NCI-H774 (cell line): Measurements from ENCODE around the gene CFAP91.
"Not testable (repeated sequence)": the region's sequence is repeated elsewhere in the genome, so short reads cannot be mapped to it uniquely, and the experiment has no call there.

Experiments used
- DNase-seq: peaks from one replicate; lab custom pipeline; 2025; lab: John Stamatoyannopoulos, UW

The CFAP91 gene

DNA sequence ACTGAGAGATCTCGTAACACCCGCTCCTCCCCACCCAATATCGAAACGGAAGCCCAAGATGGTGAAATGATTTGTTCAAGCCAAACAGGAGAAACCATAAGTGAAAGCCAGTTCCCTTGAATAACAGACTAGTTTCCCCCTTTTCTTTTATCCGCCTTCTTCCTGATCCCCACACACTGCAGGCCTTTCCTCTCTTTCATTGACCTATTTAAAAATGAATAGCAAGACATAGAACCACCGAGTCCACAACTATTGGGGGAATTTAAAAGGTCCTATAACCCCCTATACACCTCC is 25.2 kb upstream of the CFAP91 start:
- DNase-seq, result no peak

DNA sequence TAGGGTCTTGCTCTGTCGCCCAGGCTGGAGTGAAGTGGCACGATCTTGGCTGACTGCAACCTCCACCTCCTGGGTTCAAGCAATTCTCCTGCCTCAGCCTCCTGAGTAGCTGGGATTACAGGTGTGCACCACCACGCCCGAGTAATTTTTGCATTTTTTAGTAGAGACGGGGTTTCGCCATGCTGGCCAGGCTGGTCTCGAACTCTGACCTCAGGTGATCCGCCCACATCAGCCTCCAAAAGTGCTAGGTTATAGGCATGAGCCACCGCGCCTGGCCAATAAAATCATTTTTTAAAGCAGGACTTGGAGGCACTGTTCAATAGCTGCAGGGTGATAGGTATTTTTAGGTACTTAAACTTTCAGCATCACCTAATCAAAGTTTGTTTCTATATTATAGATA is 24.6 kb upstream of the CFAP91 start:
- not testable (repeated sequence) for DNase-seq

DNA sequence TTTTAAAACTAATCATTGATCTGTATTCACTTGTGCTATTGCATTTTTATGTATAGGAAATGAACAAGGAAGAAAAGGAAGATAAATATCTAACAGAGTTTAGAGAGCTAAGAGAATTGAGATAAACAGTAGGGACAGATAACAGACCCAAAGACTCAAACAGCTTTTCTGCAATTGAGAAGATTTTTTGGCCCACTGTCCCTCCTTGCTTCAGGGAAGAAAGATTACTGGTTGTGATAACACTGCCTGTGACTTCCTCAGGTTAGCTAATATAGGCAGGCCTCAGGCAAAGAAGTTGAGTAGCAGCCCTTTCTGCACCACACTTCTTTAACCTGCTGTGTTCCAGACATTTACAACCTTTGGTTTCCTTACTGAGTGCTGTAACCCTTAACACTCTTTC is 22.9 kb upstream of the CFAP91 start:
- DNase-seq, result no peak

DNA sequence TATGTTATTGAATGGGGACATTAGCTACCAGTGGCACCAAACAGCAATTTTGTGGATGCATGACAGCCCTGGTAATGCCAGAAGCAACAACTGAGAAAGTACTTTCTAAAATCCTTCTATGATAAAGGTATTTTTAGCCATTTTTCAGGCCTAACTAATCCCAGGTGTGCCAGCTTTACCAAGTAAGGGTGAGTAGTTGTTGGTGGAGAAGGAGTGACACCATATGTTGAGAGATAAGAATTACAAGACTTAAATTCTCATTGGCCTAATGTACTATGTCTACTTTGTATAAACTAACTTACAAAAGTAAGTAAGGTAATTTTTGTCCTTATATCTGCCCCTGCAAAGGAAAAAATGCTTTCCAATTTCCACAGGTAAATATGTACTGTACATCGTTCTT is 21.5 kb upstream of the CFAP91 start:
- no peak for DNase-seq

DNA sequence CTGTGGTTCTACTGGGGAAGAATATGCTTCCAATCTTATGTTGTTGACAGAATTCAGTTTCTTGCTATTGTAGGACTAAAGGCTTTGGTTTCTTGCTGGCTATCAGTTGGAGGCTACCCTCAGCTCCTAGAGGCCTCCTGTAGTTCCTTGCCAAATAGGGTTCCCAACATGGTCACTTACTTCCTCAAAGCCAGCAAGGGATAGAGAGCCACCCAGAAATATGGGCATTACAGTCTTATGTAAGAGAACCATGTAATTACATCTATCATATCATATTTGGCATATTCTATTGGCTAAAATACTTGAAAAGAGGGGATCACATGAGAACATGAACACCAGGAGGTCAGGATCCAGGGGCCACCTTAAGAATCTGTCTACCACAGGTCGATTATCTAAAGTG is 19.4 kb upstream of the CFAP91 start:
- DNase-seq, result no peak

DNA sequence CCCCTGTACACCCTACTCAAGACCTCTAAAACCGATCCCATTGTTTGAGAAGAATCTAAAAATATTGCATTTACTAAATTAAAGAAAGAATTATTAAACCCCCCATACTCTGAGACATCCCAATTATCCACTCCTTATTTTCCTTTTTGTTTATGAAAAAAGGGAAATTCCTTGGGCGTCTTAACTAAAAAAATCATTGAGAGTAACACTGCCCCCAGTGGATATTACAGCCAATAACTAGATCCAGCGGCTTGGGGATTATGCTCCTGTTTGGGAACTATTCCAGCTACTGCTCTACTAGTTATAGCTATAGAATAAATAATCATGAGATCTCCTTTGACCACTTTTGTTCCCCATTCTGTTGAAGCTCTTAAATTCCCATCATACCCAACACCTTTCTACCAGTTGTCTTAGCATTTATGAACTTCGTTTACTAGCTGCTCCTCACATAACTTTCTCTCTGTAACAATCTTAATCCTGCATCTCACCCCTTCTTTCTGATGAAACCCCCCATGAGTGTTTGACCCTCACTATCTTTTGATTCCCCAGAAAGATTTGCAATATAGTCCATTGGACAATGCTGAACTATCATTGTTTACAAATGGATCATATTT is 12.7 kb upstream of the CFAP91 start:
- no peak for DNase-seq

DNA sequence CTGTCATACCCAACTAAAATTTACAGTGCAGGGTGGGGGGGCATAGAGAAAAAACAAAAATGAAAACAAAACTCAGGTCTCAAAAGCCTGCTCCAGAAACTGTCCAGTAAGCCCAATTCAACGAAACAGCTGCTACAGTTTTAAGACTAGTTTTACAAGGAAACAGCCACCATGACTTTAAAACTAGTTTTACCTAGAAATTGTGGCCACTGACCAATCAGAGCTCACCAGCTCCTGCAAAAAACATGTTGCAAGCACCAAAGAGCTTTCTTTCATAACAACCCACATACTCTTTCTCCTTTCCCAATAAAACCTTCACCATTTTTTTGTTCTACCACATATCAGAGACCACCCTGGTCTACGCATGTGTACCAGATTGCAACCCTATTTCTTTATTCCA is 7.3 kb upstream of the CFAP91 start:
- DNase-seq, result no peak

DNA sequence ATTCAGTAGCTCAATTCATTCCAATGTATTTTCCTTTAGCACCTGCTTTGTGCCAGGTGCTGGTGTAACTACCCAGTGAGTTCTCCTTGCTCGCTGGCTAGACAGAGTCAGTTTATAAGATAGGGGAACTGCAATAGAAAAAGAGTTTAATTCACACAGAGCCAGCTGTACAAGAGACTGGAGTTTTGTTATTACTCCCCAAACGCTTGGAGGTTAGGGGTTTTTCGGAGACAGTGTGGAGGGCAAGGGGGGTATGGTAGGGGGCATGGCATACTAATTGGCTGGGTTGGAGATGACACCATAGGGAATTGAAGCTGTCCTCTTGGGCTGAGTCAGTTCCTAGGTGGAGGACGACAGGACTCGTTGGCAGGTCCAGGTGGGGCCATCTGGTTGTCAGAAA is 5.4 kb upstream of the CFAP91 start:
- DNase-seq, result no peak

DNA sequence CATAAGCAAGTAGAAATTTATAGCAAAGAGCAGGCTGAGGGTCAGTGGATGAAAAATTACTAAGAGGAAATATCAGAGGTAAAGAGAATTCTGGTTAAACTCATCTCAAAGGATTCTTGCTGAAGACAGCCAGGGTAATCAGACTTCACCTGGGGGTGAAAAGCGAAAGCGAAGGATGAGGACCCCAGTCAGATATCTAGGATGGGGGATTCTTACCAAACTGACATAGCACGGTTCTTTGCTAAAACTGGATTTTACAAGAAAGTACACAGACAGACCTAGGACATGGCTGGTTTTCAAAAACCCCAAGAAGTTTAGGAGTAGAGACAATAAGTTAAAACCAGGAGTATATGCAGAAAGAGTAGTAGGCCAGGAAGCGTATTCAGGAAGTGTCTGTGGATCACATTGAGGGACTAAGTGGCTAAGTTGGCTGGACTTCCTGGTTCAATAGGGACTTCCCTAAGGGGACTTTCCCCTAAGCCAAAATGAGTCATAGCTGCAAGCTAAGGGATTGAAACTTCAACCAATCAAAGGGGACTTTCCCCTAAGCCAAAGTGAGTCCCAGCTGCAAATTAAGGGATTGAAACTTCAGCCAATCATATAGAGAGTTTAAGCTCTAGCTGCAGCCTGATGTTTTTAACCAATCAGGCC is 2.4 kb upstream of the CFAP91 start:
- DNase-seq, result no peak

DNA sequence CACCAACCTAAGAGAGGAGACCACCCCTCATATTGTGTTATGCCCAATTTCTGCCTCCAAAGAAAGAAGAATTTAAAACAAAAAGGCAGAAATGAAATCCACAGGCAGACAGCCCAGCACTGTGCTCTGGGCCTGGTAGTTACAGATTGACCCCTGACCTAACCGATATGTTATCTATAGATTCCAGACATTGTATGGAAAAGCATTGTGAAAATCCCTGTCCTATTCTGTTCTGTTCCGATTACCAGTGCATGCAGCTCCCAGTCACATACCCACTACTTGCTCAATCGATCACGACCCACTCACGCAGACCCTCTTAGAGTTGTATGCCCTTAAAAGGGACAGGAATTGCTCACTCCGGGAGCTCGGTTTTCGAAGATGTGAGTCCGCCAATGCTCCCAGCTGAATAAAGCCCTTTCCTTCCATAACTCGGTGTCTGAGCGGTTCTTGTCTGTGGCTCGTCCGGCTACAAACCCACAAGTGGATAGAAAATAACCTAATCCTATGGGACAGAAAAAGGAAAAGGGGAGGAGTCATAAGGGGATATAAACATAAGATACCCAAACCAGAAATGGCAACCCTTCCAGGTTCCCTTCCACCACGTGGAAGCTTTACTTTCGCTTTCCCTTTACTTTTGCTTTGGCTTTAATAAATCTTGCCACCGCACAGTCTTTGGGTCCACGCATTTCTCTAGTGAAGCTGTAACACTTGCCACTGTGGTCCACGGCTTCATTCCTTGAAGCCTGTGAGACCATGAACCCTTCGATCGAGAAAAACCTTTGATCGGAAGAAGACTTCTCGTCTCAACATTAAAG is 1.7 kb upstream of the CFAP91 start:
- DNase-seq, result no peak

DNA sequence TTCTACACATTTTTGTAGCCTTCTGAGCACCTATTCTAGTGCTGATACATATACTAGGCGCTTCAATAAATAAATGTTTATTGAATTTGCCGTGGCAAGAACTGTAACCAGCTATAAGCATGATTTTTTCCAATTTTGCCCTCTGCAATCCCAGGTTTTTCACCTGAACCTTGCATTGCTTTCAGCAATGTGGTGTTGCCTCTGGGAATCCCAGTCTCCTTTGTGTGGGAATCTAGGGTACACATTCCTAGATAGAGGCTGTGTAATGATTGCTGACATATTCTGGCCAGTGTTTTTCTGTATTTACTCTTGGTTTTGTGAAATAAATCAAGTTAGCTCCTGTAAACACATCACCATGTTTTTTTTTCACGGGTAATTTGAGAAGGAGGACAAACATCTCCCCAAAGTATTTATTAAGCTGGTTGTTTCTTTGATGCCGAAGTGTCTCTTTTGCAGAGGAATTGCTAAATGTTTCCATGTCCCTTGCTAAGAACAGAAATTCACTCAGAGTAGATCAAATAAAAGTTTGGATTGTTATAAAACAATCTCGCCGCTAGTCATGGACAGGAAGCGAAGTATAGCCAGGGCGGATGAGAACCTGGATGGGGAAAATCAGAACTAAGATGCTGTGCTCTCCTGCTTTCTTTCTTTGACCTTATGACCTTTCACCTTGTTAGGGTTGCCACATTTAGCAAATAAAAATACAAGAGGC is 1.2 kb downstream of the CFAP91 start:
- no peak for DNase-seq

DNA sequence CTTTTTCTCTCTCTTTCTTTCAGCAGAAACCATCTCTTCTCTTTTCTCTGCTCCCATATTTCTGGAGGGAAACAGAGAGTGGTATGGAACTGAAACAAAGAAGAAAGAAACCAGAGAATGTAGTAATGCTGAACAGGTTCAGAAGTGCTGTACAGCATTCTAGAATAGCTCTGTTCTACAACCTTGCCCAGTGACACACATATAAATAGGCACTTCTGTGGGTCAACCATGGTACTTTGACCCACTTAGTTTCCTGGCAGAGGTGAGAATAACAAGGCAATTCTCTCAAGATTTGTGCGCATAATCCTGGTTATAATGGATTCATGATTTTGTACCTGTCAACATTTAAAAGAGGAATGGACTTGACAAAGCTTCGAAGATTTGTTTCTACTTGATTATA is 12.3 kb downstream of the CFAP91 start:
- no peak for DNase-seq

DNA sequence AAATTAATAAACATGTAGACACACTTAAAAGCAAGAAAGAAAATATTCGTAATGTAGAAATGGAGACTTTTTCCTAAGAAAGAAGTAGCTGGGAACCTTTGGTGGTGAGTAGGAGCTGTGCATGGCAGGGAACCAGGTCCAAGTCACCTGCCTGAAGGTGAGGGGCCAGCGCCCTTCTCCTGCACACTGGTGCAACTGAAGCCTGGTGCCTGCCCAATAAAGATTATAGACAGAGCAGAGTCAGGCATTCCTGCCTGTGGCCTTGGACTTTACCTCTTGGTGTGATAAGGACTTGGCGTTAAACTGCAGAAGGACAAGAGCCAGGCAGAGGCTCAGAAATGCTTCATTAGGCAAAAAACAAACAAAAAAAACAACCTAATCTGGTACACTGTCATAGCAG is 14.2 kb downstream of the CFAP91 start:
- DNase-seq, result no peak

DNA sequence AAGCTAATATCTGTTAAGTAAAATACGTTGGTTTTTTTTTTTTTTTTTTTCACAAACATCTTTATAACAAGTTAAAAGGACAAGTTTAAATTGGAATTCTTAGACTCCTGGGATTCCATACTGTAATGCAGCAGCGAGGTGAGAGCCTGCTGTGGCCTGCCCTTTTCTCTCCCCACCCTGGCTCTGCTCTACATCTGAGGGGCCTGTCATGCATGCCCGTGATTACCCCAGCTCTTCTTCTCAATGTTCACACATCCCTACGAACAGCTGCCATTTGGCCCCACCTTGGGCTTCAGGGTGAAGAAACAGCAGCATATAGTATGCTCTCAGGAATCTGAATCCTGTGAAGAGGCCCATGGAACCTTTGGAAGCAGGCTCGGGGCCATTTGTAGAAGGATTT is 14.7 kb downstream of the CFAP91 start:
- DNase-seq, result no peak

DNA sequence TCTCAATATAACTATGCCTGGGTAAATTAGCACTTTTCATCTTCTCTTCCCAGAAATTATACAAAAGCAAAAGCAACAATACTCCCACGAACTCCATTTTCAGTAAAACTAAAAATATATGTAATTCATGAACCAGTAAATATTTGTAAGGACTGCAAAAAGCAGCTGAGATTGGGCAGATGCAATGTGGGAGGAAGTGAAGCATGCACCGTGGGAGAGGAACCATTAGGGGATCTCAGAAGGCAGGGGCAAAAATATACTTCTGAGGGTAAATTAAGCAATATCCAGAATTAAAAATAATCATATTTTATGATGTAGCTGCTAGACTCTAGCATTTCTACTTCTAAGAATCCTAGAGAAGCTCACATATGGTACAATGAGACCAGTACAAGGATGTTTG is 20.2 kb downstream of the CFAP91 start:
- no peak for DNase-seq

DNA sequence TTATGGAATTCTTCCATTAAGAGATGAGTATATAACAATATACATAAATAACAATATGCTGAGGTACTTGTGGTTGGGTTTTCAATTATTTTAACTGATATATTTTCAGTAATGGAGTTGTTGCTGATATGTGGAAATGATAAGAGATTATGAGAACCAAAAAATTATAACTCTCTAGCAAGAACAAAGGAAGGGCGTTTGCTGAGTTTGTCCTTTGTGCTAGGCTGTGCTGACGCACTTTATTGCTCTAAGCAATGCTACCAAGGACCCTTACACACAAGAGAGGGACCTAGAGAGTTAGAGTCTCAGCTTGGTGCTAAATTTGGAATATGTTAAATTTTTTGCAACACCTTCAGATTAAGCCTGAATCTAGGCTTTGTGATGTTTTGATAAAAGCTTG is 24.1 kb downstream of the CFAP91 start:
- DNase-seq, result no peak

DNA sequence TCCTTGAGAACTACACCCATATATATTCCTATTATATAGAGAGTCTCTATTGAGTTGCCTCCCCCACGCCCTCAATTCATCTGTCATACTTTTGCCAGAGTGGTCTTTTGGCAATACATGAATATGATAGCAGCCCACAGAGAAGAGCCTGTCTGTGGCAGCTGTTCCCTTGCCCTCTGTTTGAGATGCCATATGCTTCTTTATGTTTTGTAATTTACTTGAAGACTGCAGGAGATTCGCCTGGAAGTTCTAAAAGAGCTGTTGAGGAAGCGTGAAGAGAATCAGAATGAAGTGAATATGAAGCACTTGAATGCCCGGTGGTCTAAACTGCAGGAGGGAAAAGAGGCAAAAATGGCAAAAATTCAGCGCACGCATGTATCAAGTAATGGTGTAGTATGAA is 27.2 kb downstream of the CFAP91 start:
- no peak for DNase-seq

DNA sequence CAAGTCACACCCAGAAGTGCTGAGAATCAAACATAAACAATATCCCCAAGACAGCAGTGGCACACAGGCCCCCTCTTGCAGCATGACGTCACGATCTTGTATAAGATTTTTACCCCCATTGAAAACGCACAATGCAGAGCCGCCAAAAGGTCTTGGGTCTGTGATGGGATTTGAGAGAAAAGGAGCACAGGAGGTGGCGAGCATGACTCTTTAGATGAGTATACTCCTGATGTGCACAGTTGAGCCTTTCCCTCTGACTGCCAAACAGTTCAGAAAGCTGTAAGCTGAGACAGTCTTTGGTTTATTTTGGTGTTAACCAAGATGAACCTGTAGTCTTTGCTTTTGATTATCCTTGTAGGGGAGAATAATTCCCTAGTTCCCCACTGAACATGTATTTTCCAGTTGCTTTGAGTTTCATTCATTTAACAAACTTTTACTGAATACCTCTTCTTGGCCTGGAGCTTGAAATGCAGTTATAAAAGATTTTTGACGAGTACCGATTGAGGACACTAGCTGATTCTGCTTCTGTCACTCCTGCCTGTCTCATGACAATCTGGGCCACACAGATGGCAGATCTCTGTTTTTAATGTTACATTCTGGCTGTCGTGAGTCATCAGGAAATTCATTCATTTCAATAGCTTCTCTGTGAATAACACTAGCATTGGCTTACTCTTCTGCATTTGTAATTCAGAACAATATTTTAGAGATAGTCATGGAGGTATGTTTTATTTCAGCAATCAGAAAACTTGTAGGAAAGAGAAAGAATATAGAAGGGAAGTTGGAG is 28.9 kb downstream of the CFAP91 start:
- no peak for DNase-seq

DNA sequence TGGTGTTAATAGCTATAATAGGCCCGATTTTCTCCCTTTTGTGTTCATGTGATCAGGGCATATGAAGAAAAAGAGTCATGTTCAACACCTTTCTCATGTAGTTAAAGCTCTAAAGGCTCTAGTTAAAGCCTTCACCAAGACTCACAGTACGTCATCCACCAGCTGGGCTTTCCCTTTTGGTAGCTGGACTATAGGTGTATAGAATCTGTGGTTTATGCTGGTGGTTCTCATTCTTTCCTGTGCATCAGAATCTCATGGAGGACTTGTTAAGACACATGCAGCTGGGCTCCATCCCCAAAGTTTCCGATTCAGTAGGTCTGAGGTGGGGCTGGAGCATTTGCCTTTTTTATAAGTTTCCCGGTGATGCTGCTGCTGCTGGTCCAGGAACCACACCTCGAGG is 31.0 kb downstream of the CFAP91 start:
- no peak for DNase-seq

DNA sequence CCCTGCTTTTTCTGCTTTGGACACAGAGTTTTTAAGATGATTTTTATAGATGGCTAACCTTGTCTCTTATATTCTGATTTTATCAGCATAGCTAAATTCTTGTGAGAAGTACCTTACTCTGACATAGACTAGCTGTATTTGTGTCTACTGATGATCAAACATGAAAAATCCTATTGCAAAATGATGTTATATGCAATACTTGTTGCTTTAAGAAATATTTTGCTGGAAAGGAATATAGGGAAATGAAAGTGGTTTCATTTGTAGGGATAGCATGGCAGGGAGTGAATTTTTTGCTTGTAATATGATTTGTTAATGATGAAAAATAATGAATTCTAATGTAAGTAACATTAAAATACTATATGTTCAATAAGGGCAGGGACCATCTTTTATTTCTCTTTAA is 35.9 kb downstream of the CFAP91 start:
- DNase-seq, result no peak

DNA sequence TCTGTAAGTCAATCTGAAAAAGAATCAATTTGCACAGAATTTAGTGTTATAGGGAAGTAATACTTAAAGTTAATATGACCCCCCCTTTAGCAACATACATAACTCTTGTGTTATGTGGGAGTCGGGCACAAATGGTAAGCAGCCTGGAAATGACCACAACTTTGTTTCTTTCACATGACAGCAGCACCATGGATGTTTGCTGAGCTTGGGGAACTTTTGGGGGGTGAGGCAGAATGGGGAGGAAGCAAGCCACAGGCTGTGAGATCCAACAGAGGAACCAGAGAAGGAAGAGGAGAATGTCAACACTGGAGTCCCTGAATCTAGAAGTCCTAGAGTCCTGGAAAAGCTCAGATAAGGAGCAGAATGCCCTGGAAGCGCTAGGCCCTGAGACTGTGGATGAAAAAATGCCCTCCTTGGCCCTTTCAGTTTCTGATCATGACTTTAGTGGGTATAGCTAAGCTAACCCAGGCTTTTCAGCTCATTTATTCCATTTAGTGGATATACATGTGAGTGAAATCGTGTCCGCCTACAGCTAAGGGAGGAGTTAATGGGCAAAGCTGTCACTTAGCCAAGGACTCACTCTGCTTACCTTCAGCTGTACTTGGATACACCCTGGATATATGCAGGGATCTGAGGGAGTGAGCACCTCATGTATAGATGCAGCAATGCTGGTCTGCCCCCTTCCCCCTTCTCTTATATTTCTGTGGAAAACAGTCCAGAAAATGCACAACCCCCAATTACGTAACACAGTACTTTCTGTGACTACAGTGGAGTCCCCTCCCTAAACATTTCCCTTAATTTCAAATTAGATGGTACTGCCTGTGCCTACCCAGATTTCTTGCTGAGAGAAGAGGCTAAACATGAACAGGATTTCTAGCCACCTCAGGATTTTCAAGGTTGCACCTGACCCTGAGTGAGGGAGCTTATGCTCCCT is 39.1 kb downstream of the CFAP91 start:
- DNase-seq, result no peak
